Left ventricle myocardium inferior (tissue), 1 donor: ENCODE results near the gene KIFBP. TPM values are rescaled to one million over a fixed set of nuclear protein-coding genes. Genes with fewer than 3 reads are reported as not detected.
"Not testable (repeated sequence)": the region's sequence is repeated elsewhere in the genome, so short reads cannot be mapped to it uniquely, and the experiment has no call there.

Experiments
- DNase-seq: peaks from one replicate; pipeline ENCODE4 v3.0.0-alpha.2; 2020
- H3K27ac ChIP-seq: fragments of 200-600 bp; replicated peaks from 2 replicates; pipeline ENCODE4 v1.8.0; 2021
- H3K27me3 ChIP-seq: fragments of 200-600 bp; 2 replicates; pipeline ENCODE4 v1.8.0; 2021; ENCODE audit warnings: low read depth
- H3K36me3 ChIP-seq: fragments of 200-600 bp; 2 replicates; pipeline ENCODE4 v1.8.0; 2021
- H3K4me1 ChIP-seq: fragments of 200-600 bp; 2 replicates; pipeline ENCODE4 v1.8.0; 2021
- H3K4me3 ChIP-seq: fragments of 200-600 bp; 2 replicates; pipeline ENCODE4 v1.8.0; 2021; ENCODE audit warnings: mild to moderate bottlenecking, moderate library complexity
- H3K9me3 ChIP-seq: fragments of 200-600 bp; replicated peaks from 2 replicates; pipeline ENCODE4 v1.8.0; 2021
- CTCF ChIP-seq: fragments of 200-600 bp; IDR thresholded peaks from 2 replicates; pipeline ENCODE4 v1.8.0; 2021; ENCODE audit warnings: antibody characterized with exemption, mild to moderate bottlenecking, borderline replicate concordance
- intact Hi-C: fragments of 100-400 bp; cut with micrococcal nuclease; formaldehyde crosslinking; loops from one replicate; pipeline ENCODE4 v1.11.0; 2022
- long read RNA-seq: library from polyadenylated mRNA; unstranded; transcript quantifications from one replicate; pipeline ENCODE4 v2.0.0, GENCODE V29; 2021
- total RNA-seq: library from RNA; stranded (reverse); fragmentation: NEBNext Ultra II Directional; extraction: Animal tissue kit (Norgen Biotek cat#: 25700); gene quantifications from one replicate; pipeline ENCODE4 v1.2.1, GENCODE V29; 2021
- donor health status: DM: no; HTN: yes; CAD: no; lungs with severe emphysema.

The KIFBP gene
- total RNA-seq = 51.2 TPM
- long read RNA-seq, transcript KIF1BP-201 (7 exons, 2,544 nt) = major isoform, 91 of 92 reads
- long read RNA-seq, partial matches to known transcripts = 0 of 92 reads
- long read RNA-seq, other reads (novel, unspliced or antisense) = 1 of 92 reads

- H3K27ac ChIP-seq = peak within 1 kb of the TSS; percentile 92
- no peaks in the 10 kb centered on the region for H3K27me3 ChIP-seq
- H3K4me3 ChIP-seq = peak within 1 kb of the TSS; percentile 90
- no peaks in the 10 kb centered on the region for H3K9me3 ChIP-seq
- DNase-seq = peak; percentile 91
- H3K4me1 ChIP-seq = peaks cover 58% of the 10 kb centered on the region
- intact Hi-C loops = no loop called here
- TF ChIP-seq CTCF = peak; percentile 60
- peaks cover 12% of the 10 kb centered on the region for H3K36me3 ChIP-seq
Measured at GRCh38 chr10:68988530-68989316, at the start of gene KIFBP. TSS of gene KIFBP (plus strand) at chr10:68988803. CDS start at chr10:68988833, 30 bp downstream.

- H3K27me3 ChIP-seq = no peaks in the 10 kb centered on the region
- H3K4me3 ChIP-seq = no peak overlapping the region
- DNase-seq = no peak
- no peak overlapping the region for H3K27ac ChIP-seq
- no peaks in the 10 kb centered on the region for H3K9me3 ChIP-seq
- H3K4me1 ChIP-seq = no peaks in the 10 kb centered on the region
- intact Hi-C loops = no loop called here
- peaks cover 92% of the 10 kb centered on the region for H3K36me3 ChIP-seq
- no peak for TF ChIP-seq CTCF
Measured at GRCh38 chr10:68938884-68939283, 49.7 kb upstream of the KIFBP start.

GRCh38 chr10:68940917-68941316 lies 47.7 kb upstream of the KIFBP start:
- H3K36me3 ChIP-seq = peaks cover 94% of the 10 kb centered on the region
- H3K4me1 ChIP-seq, H3K9me3 ChIP-seq, H3K4me3 ChIP-seq, H3K27ac ChIP-seq, H3K27me3 ChIP-seq, DNase-seq, intact Hi-C loops: not testable (repeated sequence)

- H3K36me3 ChIP-seq = peaks cover 45% of the 10 kb centered on the region
- H3K27me3 ChIP-seq = no peaks in the 10 kb centered on the region
- H3K9me3 ChIP-seq = no peaks in the 10 kb centered on the region
- intact Hi-C loops = no loop called here
- DNase-seq = no peak
- H3K4me1 ChIP-seq = peaks cover 7% of the 10 kb centered on the region
- H3K4me3 ChIP-seq = no peak overlapping the region
- no peak overlapping the region for H3K27ac ChIP-seq
- TF ChIP-seq CTCF = no peak
Measured at GRCh38 chr10:68950598-68950997, 38.0 kb upstream of the KIFBP start.

- no peak for TF ChIP-seq CTCF
- intact Hi-C loops = no loop called here
- DNase-seq = no peak
- Histone ChIP-seq H3K4me1 (peaks cover 33% of the 10 kb centered on the region), H3K27me3 (no peaks in the 10 kb centered on the region), H3K9me3 (no peaks in the 10 kb centered on the region), H3K27ac (no peak overlapping the region), H3K4me3 (peak overlapping the region; percentile 95), H3K36me3 (peaks cover 6% of the 10 kb centered on the region)
Measured at GRCh38 chr10:68954904-68955303, 33.7 kb upstream of the KIFBP start.

GRCh38 chr10:68955355-68955831 lies 33.2 kb upstream of the KIFBP start:
- intact Hi-C loops = no loop called here
- TF ChIP-seq CTCF = no peak
- Histone ChIP-seq H3K27me3 (no peaks in the 10 kb centered on the region), H3K27ac (peak overlapping the region; percentile 90), H3K9me3 (no peaks in the 10 kb centered on the region), H3K4me1 (peaks cover 33% of the 10 kb centered on the region), H3K4me3 (peak overlapping the region; percentile 95), H3K36me3 (peaks cover 9% of the 10 kb centered on the region)
- no peak for DNase-seq
